ENCODE results near the gene DYNLRB1. TPM values are rescaled to one million over a fixed set of nuclear protein-coding genes. Genes with fewer than 3 reads are reported as not detected.

DYNLRB1 gene
- total RNA-seq, 1 donor = 144 TPM

DNA sequence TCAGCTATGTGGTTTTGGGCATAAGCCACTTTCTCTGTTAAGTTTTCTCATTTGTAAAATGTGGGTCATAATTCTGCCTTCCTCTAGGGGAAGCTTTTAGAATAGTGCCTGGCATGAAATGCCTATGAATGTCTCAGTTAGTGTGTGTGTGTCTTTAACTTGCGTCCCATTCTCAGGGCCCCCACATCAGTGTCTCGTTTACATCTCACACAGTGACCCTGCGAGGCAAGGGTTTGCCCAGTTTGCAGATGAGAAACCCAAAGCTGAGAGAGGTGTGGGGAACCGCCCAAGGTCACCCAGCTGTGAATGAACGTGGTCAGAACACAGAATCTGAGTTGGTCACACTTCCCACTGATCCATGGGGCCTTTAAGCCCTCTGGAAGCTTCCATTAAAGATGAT lies 14.1 kb downstream of the DYNLRB1 start:
- no peak for TF ChIP-seq CTCF (IDR thresholded peaks at IDR 0.05; ENCODE audit: insufficient read depth, low read length)
- DNase-seq (ENCODE audit: low read depth) = peak; percentile 47
- no peak overlapping the region for H3K4me3 ChIP-seq (ENCODE audit: low read depth, low read length)

- no peak overlapping the region for H3K4me3 ChIP-seq (ENCODE audit: low read depth, low read length)
These were observed 15.5 kb downstream of the DYNLRB1 start for GRCh38 chr20:34531608-34532265.

DNA sequence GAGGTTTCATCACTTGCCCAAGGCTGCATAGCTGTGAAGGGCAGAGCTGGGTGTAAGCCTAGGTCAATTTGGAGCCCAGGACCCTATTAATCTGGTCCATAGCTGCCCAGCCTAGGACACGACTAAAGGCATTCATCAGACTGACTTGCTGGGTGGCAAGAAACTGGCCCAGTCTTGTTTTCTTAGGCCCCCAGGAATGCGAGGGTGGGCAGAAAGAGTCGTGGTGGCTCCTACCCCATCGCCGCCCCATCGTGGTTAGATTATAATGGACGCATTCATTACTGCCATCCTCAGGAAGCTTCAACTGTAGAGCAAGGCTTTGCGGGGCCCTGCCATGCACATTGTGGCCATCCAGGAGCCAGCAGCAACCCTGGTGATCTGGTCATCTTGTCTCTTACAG lies 16.1 kb downstream of the DYNLRB1 start:
- no peak for TF ChIP-seq CTCF (IDR thresholded peaks at IDR 0.05; ENCODE audit: insufficient read depth, low read length)
- H3K4me3 ChIP-seq (ENCODE audit: low read depth, low read length) = no peak overlapping the region
- DNase-seq (ENCODE audit: low read depth) = no peak

More at GRCh38 chr20:34531608-34532265, 15.5 kb downstream of the DYNLRB1 start:
- no peak for DNase-seq (ENCODE audit: low read depth)
- no peak for TF ChIP-seq CTCF (IDR thresholded peaks at IDR 0.05; ENCODE audit: insufficient read depth, low read length)

GRCh38 chr20:34532756-34533155 lies 16.5 kb downstream of the DYNLRB1 start:
- TF ChIP-seq CTCF (IDR thresholded peaks at IDR 0.05; ENCODE audit: insufficient read depth, low read length) = no peak
- no peak overlapping the region for H3K4me3 ChIP-seq (ENCODE audit: low read depth, low read length)
- DNase-seq (ENCODE audit: low read depth) = no peak

DNA sequence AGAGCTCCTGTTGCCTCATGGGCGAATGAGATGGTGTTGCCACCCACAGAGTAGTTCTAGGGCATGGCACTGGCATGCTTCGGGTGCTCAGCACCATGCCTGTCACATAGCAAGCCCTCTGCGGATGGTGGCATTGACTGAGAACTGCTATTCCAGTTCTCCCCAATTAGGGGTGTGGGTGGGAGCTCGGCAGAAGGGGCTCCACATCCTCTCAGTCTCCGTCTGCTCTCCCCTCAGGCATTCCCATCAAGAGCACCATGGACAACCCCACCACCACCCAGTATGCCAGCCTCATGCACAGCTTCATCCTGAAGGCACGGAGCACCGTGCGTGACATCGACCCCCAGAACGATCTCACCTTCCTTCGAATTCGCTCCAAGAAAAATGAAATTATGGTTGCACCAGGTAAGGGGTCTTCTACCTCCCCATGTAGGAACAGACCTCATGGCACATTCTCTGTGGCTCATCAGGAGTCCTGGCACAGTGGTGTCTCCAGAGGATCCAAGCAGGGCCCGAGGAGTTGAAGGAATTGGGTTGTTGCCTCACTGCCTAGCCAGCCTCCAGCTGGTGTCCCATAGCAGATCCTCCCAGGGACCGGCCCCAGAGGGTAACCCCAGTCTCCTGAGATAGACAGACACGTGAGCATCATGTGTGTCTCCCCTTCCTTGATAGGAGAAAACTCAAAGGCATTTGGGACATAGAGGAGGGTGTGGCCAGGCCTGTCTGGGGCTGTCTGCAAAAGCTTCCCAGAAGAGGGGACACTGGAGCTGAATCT lies 18.4 kb downstream of the DYNLRB1 start:
- H3K4me3 ChIP-seq (ENCODE audit: low read depth, low read length) = no peak overlapping the region
- TF ChIP-seq CTCF (IDR thresholded peaks at IDR 0.05; ENCODE audit: insufficient read depth, low read length) = no peak
- no peak for DNase-seq (ENCODE audit: low read depth)

GRCh38 chr20:34535301-34535840 lies 19.1 kb downstream of the DYNLRB1 start:
- no peak overlapping the region for H3K4me3 ChIP-seq (ENCODE audit: low read depth, low read length)
- no peak for TF ChIP-seq CTCF (IDR thresholded peaks at IDR 0.05; ENCODE audit: insufficient read depth, low read length)

More at GRCh38 chr20:34535301-34535840, 19.1 kb downstream of the DYNLRB1 start:
- no peak for DNase-seq (ENCODE audit: low read depth)
